ENCODE measurements around the gene CDK6. TPM values are rescaled to one million over a fixed set of nuclear protein-coding genes. Genes with fewer than 3 reads are reported as not detected.

The CDK6 gene
- total and polyA plus RNA-seq, 2 donors = 6.5 to 42.0 TPM

- Histone ChIP-seq H3K36me3 (ENCODE audit: control insufficient read depth in 2 of 2, insufficient read depth in 2 of 2, low read length in 1 of 2) (peaks cover 5 to 17% of the 10 kb centered on the region in 2 donors), H3K4me3 (ENCODE audit: low read length in 2 of 2) (no peak overlapping the region), H3K9me3 (ENCODE audit: control insufficient read depth in 2 of 2, insufficient read depth in 1 of 2, low read length in 1 of 2) (no peaks in the 10 kb centered on the region), H3K27me3 (ENCODE audit: control insufficient read depth in 2 of 2, insufficient read depth in 1 of 2, low read length in 1 of 2) (no peaks in the 10 kb centered on the region), H3K27ac (ENCODE audit: low read depth in 1 of 2, low read length in 1 of 2) (peak overlapping the region in 1 of 2 donors; percentile 48), H3K4me1 (ENCODE audit: control insufficient read depth in 2 of 2, insufficient read depth in 2 of 2, low read length in 2 of 2) (peaks cover 6 to 13% of the 10 kb centered on the region in 2 donors)
- peak; percentile 34 to 86 (median 60) for DNase-seq (ENCODE audit: low read depth in 6 of 9, low spot score in 9 of 9)
- 3% methylated on average over 2 of the region's 2 CpGs for WGBS
These were observed 144.8 kb downstream of the CDK6 start for GRCh38 chr7:92691578-92691977.

DNA sequence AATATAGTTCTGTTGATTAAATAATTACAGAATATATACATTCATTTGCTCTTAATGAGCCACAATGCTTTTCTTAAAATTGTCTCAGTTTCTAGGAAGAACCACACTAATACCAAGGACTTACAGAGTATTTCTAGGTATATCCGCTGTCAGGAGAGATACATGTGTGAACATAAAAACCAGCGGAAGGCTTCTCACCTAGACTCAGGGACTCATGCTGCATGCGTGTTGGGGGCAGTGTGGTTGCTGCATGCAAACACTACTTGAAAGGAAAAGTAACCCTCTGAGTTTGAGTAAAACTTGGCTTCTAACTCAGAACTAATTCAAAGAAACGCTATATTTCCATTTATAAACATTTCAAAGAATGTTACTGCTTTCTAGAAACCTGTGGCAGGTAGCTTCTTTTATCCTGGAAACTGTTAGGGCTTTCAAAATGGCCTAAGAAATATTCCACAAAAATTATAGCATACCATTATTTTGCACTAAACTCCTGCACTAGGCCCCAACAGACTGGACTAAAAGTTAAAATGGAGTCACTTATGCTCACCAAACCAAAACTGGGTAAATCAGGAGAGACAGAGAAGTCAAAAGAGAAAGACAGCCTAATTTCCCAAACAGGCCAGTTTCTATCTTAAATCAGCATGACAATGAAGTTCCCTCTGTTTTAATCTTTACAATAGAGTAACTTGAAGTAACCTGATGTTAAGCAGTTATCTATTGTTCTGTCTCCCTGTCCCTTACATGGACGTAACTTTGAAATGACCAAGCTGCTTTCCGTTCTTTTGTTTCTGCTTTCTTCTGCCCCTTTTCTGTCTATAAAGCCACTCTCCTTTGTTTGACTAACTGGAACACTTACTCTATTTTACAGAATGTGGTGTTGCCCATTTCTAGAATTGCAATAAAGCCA is 151.0 kb downstream of the CDK6 start:
- H3K4me1 ChIP-seq (ENCODE audit: control insufficient read depth in 2 of 2, insufficient read depth in 2 of 2, low read length in 2 of 2) = peaks cover 6 to 20% of the 10 kb centered on the region in 2 donors
- no peak overlapping the region for H3K4me3 ChIP-seq (ENCODE audit: low read length in 2 of 2)
- peak in 8 of 9 donors; percentile 24 to 82 (median 50) for DNase-seq (ENCODE audit: low read depth in 6 of 9, low spot score in 9 of 9)
- no peaks in the 10 kb centered on the region for H3K9me3 ChIP-seq (ENCODE audit: control insufficient read depth in 2 of 2, insufficient read depth in 1 of 2, low read length in 1 of 2)
- H3K27me3 ChIP-seq (ENCODE audit: control insufficient read depth in 2 of 2, insufficient read depth in 1 of 2, low read length in 1 of 2) = no peaks in the 10 kb centered on the region
- 39% methylated on average over 6 of the region's 6 CpGs for WGBS
- H3K36me3 ChIP-seq (ENCODE audit: control insufficient read depth in 2 of 2, insufficient read depth in 2 of 2, low read length in 1 of 2) = peaks cover 11 to 15% of the 10 kb centered on the region in 2 donors
- H3K27ac ChIP-seq (ENCODE audit: low read depth in 1 of 2, low read length in 1 of 2) = peak overlapping the region in 1 of 2 donors; percentile 51

DNA sequence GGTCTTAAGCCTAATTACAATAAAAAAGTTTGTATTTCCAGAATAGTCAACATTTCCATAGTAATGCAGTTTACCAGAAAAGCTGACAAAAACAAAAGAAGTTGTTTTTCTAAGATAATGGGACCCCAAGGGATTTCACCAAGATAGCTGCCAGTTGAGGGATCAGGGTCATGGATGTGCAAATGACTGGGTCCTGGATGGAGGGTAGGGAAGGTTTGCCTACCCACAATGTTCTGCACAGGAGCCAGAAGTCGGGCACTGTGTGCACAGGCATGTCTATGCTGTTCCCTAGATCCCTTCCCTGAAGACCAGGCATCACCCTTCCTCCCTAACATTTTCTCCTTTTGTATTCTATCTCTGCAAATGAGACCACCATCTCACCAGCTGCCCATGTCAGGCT is 152.1 kb downstream of the CDK6 start:
- Histone ChIP-seq H3K9me3 (ENCODE audit: control insufficient read depth in 2 of 2, insufficient read depth in 1 of 2, low read length in 1 of 2) (no peaks in the 10 kb centered on the region), H3K4me3 (ENCODE audit: low read length in 2 of 2) (no peak overlapping the region), H3K4me1 (ENCODE audit: control insufficient read depth in 2 of 2, insufficient read depth in 2 of 2, low read length in 2 of 2) (peaks cover 6 to 20% of the 10 kb centered on the region in 2 donors), H3K27ac (ENCODE audit: low read depth in 1 of 2, low read length in 1 of 2) (no peak overlapping the region), H3K27me3 (ENCODE audit: control insufficient read depth in 2 of 2, insufficient read depth in 1 of 2, low read length in 1 of 2) (no peaks in the 10 kb centered on the region), H3K36me3 (ENCODE audit: control insufficient read depth in 2 of 2, insufficient read depth in 2 of 2, low read length in 1 of 2) (peaks cover 11 to 15% of the 10 kb centered on the region in 2 donors)
- no peak for DNase-seq (ENCODE audit: low read depth in 6 of 9, low spot score in 9 of 9)
- WGBS = 90% methylated on average over 1 of the region's 1 CpG

DNA sequence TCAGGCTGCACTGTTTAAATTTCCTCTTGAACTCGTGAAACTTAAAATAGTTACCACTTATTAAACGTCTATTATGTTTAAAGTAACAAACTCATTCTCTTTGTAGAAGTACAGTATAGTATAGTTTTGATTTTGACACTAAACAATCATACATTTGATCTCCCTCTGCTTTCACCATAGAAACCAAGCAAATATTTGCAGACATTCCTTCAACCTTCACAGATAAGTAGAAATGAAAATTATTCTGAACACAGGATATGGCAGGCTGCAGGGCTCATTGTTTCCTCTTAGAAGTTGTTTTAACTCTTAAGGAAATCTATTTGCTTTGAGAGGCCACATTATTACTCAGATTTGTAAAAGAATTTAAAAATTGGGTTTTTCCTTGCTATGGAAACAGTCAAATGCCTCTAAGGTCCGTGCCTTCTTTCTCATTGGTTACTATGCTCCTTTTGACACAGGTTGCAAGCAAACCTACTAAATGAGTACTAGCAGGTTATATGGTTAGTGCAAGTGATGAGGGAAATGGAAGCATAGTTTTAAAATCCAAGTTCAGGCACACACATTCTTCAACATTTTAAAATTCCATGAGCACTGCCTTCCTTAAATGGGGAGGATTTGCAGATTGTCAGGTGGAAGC is 153.4 kb downstream of the CDK6 start:
- H3K4me3 ChIP-seq (ENCODE audit: low read length in 2 of 2) = no peak overlapping the region
- peak in 1 of 9 donors; percentile 26 for DNase-seq (ENCODE audit: low read depth in 6 of 9, low spot score in 9 of 9)
- H3K36me3 ChIP-seq (ENCODE audit: control insufficient read depth in 2 of 2, insufficient read depth in 2 of 2, low read length in 1 of 2) = peaks cover 11 to 14% of the 10 kb centered on the region in 2 donors
- H3K27me3 ChIP-seq (ENCODE audit: control insufficient read depth in 2 of 2, insufficient read depth in 1 of 2, low read length in 1 of 2) = no peaks in the 10 kb centered on the region
- no peak overlapping the region for H3K27ac ChIP-seq (ENCODE audit: low read depth in 1 of 2, low read length in 1 of 2)
- 62% methylated on average over 3 of the region's 3 CpGs for WGBS
- H3K9me3 ChIP-seq (ENCODE audit: control insufficient read depth in 2 of 2, insufficient read depth in 1 of 2, low read length in 1 of 2) = no peaks in the 10 kb centered on the region
- H3K4me1 ChIP-seq (ENCODE audit: control insufficient read depth in 2 of 2, insufficient read depth in 2 of 2, low read length in 2 of 2) = peaks cover 6 to 25% of the 10 kb centered on the region in 2 donors

DNA sequence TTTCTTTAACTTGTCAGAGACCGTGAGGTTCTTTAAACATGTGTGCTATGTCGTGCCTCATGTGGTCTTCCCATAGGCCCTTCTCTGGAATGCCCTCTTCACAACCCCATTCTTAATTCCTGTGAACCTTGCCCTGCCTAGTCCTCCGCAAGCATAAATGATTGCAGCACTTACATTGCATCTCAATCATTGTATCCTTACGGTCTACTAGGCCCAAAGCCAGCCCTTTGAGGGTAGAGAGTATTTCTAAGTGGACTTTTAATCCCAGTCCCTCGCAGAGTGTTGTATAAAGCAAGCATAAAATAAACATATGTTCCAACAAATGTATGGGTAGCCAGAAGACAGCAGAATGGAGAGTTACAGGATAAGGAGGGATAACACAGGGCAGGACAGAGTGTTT is 154.0 kb downstream of the CDK6 start:
- DNase-seq (ENCODE audit: low read depth in 6 of 9, low spot score in 9 of 9) = no peak
- Histone ChIP-seq H3K9me3 (ENCODE audit: control insufficient read depth in 2 of 2, insufficient read depth in 1 of 2, low read length in 1 of 2) (no peaks in the 10 kb centered on the region), H3K4me3 (ENCODE audit: low read length in 2 of 2) (no peak overlapping the region), H3K36me3 (ENCODE audit: control insufficient read depth in 2 of 2, insufficient read depth in 2 of 2, low read length in 1 of 2) (peaks cover 11 to 14% of the 10 kb centered on the region in 2 donors), H3K27me3 (ENCODE audit: control insufficient read depth in 2 of 2, insufficient read depth in 1 of 2, low read length in 1 of 2) (no peaks in the 10 kb centered on the region), H3K27ac (ENCODE audit: low read depth in 1 of 2, low read length in 1 of 2) (no peak overlapping the region), H3K4me1 (ENCODE audit: control insufficient read depth in 2 of 2, insufficient read depth in 2 of 2, low read length in 2 of 2) (peaks cover 6 to 25% of the 10 kb centered on the region in 2 donors)
- 95% methylated on average over 5 of the region's 5 CpGs for WGBS

DNA sequence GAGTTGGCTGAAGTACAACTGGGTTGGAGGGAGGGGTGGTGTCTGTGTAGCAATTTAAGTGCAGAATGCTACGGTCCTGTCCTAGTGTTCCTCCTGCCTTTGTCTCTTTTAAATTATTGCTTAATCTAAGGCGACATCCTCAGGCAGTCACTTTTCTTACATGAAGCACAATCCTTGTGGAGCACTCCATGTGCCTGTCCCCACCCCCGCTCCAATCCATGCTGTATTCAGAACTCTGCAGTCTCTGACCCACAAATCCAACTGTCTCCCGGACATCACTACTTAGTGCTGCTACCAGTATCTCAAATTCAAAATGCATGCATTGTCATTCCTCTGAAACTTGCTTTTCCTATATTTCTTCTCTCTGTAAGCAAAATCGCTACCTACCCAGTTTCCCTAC is 154.7 kb downstream of the CDK6 start:
- no peaks in the 10 kb centered on the region for H3K9me3 ChIP-seq (ENCODE audit: control insufficient read depth in 2 of 2, insufficient read depth in 1 of 2, low read length in 1 of 2)
- H3K27me3 ChIP-seq (ENCODE audit: control insufficient read depth in 2 of 2, insufficient read depth in 1 of 2, low read length in 1 of 2) = no peaks in the 10 kb centered on the region
- no peak for DNase-seq (ENCODE audit: low read depth in 6 of 9, low spot score in 9 of 9)
- H3K4me3 ChIP-seq (ENCODE audit: low read length in 2 of 2) = no peak overlapping the region
- peaks cover 11 to 12% of the 10 kb centered on the region in 2 donors for H3K36me3 ChIP-seq (ENCODE audit: control insufficient read depth in 2 of 2, insufficient read depth in 2 of 2, low read length in 1 of 2)
- 95% methylated on average over 5 of the region's 5 CpGs for WGBS
- H3K27ac ChIP-seq (ENCODE audit: low read depth in 1 of 2, low read length in 1 of 2) = no peak overlapping the region
- peaks cover 6 to 25% of the 10 kb centered on the region in 2 donors for H3K4me1 ChIP-seq (ENCODE audit: control insufficient read depth in 2 of 2, insufficient read depth in 2 of 2, low read length in 2 of 2)

DNA sequence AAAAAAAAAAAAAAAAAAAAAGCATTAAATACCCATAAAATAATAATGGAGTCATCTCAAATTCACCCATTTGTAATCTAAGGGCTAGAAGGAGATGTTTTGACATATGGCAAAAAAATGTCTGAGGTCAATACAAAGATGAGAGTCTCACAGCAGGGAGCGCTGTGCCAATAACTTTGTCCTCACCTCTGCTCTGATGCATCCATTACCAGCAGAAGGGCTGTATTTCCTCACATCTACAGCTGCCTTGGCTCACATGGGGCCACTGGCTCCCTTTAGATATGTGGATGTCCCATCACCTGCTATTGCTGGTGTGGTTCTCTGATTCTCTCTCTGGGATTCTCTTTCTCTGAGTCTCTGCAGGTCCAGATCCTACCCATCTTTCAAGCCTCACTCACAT is 155.9 kb downstream of the CDK6 start:
- H3K4me3 ChIP-seq (ENCODE audit: low read length in 2 of 2) = no peak overlapping the region
- H3K4me1 ChIP-seq (ENCODE audit: control insufficient read depth in 2 of 2, insufficient read depth in 2 of 2, low read length in 2 of 2) = peaks cover 6 to 22% of the 10 kb centered on the region in 2 donors
- no peaks in the 10 kb centered on the region for H3K9me3 ChIP-seq (ENCODE audit: control insufficient read depth in 2 of 2, insufficient read depth in 1 of 2, low read length in 1 of 2)
- no peak overlapping the region for H3K27ac ChIP-seq (ENCODE audit: low read depth in 1 of 2, low read length in 1 of 2)
- H3K27me3 ChIP-seq (ENCODE audit: control insufficient read depth in 2 of 2, insufficient read depth in 1 of 2, low read length in 1 of 2) = no peaks in the 10 kb centered on the region
- H3K36me3 ChIP-seq (ENCODE audit: control insufficient read depth in 2 of 2, insufficient read depth in 2 of 2, low read length in 1 of 2) = peaks cover 11 to 12% of the 10 kb centered on the region in 2 donors
- 94% methylated on average over 1 of the region's 1 CpG for WGBS
- no peak for DNase-seq (ENCODE audit: low read depth in 6 of 9, low spot score in 9 of 9)

GRCh38 chr7:92678291-92678920 is 158.0 kb downstream of the CDK6 start:
- Histone ChIP-seq H3K27ac (ENCODE audit: low read depth in 1 of 2, low read length in 1 of 2) (no peak overlapping the region), H3K36me3 (ENCODE audit: control insufficient read depth in 2 of 2, insufficient read depth in 2 of 2, low read length in 1 of 2) (peaks cover 11 to 12% of the 10 kb centered on the region in 2 donors), H3K4me3 (ENCODE audit: low read length in 2 of 2) (no peak overlapping the region), H3K27me3 (ENCODE audit: control insufficient read depth in 2 of 2, insufficient read depth in 1 of 2, low read length in 1 of 2) (no peaks in the 10 kb centered on the region), H3K9me3 (ENCODE audit: control insufficient read depth in 2 of 2, insufficient read depth in 1 of 2, low read length in 1 of 2) (no peaks in the 10 kb centered on the region), H3K4me1 (ENCODE audit: control insufficient read depth in 2 of 2, insufficient read depth in 2 of 2, low read length in 2 of 2) (peaks cover 4 to 16% of the 10 kb centered on the region in 2 donors)
- WGBS = 98% methylated on average over 3 of the region's 3 CpGs
- no peak for DNase-seq (ENCODE audit: low read depth in 6 of 9, low spot score in 9 of 9)

DNA sequence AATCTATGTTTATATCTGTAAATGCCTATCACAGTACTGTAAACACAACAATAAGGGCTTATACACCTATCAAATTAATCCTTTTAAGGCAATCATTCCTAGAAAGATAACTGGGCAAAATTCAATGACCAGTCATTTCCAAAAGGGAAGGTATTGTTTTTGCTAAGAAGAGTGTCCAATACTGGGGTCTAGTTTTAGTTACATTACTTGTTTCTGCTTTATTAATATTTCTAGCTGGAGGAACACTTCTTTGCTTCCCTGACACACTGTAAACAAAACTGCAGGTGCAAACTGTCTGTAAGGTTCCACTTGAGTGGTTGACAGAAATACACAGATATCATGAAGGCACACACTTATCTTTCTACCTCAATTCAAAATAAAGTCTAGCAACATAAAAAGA is 162.0 kb downstream of the CDK6 start:
- peaks cover 0 to 9% of the 10 kb centered on the region in 2 donors for H3K4me1 ChIP-seq (ENCODE audit: control insufficient read depth in 2 of 2, insufficient read depth in 2 of 2, low read length in 2 of 2)
- peak overlapping the region in 1 of 2 donors; percentile 80 for H3K27ac ChIP-seq (ENCODE audit: low read depth in 1 of 2, low read length in 1 of 2)
- no peak overlapping the region for H3K4me3 ChIP-seq (ENCODE audit: low read length in 2 of 2)
- H3K27me3 ChIP-seq (ENCODE audit: control insufficient read depth in 2 of 2, insufficient read depth in 1 of 2, low read length in 1 of 2) = no peaks in the 10 kb centered on the region
- no peaks in the 10 kb centered on the region for H3K9me3 ChIP-seq (ENCODE audit: control insufficient read depth in 2 of 2, insufficient read depth in 1 of 2, low read length in 1 of 2)
- peaks cover 16 to 29% of the 10 kb centered on the region in 2 donors for H3K36me3 ChIP-seq (ENCODE audit: control insufficient read depth in 2 of 2, insufficient read depth in 2 of 2, low read length in 1 of 2)
- DNase-seq (ENCODE audit: low read depth in 6 of 9, low spot score in 9 of 9) = peak in 1 of 9 donors; percentile 61
